GM19328 (cell line): ENCODE results near the gene TMEM135.
A peak's percentile ranks its signal among the peaks of the same experiment; 100 is the strongest.
"Not testable (repeated sequence)": the region's sequence is repeated elsewhere in the genome, so short reads cannot be mapped to it uniquely, and the experiment has no call there.

Experiments
- ATAC-seq: cut with Tn5 transposase; IDR thresholded peaks from one replicate; pipeline ENCODE4 v1.9.1; 2021; ENCODE audit warnings: mild to moderate bottlenecking, moderate library complexity; ENCODE audit not compliant: unreplicated experiment

The TMEM135 gene

GRCh38 chr11:87076260-87076783 lies 38.6 kb downstream of the TMEM135 start:
- no peak for ATAC-seq

GRCh38 chr11:87076874-87077429 lies 39.2 kb downstream of the TMEM135 start:
- no peak for ATAC-seq

GRCh38 chr11:87081358-87081757 lies 43.6 kb downstream of the TMEM135 start:
- ATAC-seq, result peak; percentile 55

GRCh38 chr11:87082590-87082989 lies 44.9 kb downstream of the TMEM135 start:
- ATAC-seq, result no peak

GRCh38 chr11:87083029-87083428 lies 45.3 kb downstream of the TMEM135 start:
- no peak for ATAC-seq

- ATAC-seq, result no peak
Measured at GRCh38 chr11:87092159-87092558, 54.4 kb downstream of the TMEM135 start.

- ATAC-seq, result no peak
Measured at GRCh38 chr11:87092567-87092966, 54.8 kb downstream of the TMEM135 start.

- peak; percentile 91 for ATAC-seq
Measured at GRCh38 chr11:87097582-87097981, 59.8 kb downstream of the TMEM135 start.

- ATAC-seq, result no peak
Measured at GRCh38 chr11:87101956-87102580, 64.3 kb downstream of the TMEM135 start.

- not testable (repeated sequence) for ATAC-seq
Measured at GRCh38 chr11:87105826-87106225, 68.1 kb downstream of the TMEM135 start.

GRCh38 chr11:87107379-87107778 lies 69.6 kb downstream of the TMEM135 start:
- not testable (repeated sequence) for ATAC-seq

GRCh38 chr11:87110443-87111131 lies 72.9 kb downstream of the TMEM135 start:
- ATAC-seq, result no peak

GRCh38 chr11:87114093-87114492 lies 76.4 kb downstream of the TMEM135 start:
- no peak for ATAC-seq

- no peak for ATAC-seq
Measured at GRCh38 chr11:87116185-87116584, 78.5 kb downstream of the TMEM135 start.

- no peak for ATAC-seq
Measured at GRCh38 chr11:87120937-87121336, 83.2 kb downstream of the TMEM135 start.

GRCh38 chr11:87122852-87123251 lies 85.1 kb downstream of the TMEM135 start:
- no peak for ATAC-seq

- no peak for ATAC-seq
Measured at GRCh38 chr11:87125257-87125656, 87.5 kb downstream of the TMEM135 start.

- ATAC-seq, result no peak
Measured at GRCh38 chr11:87127101-87127500, 89.4 kb downstream of the TMEM135 start.

GRCh38 chr11:87128372-87128771 lies 90.6 kb downstream of the TMEM135 start:
- no peak for ATAC-seq

- ATAC-seq, result no peak
Measured at GRCh38 chr11:87134524-87135106, 96.9 kb downstream of the TMEM135 start.

GRCh38 chr11:87136236-87136635 lies 98.5 kb downstream of the TMEM135 start:
- no peak for ATAC-seq

GRCh38 chr11:87137711-87138110 lies 100.0 kb downstream of the TMEM135 start:
- no peak for ATAC-seq
